ENCODE results near the gene RMND5A.
"Not testable (repeated sequence)": the region's sequence is repeated elsewhere in the genome, so short reads cannot be mapped to it uniquely, and the experiment has no call there.

RMND5A gene, protein sequence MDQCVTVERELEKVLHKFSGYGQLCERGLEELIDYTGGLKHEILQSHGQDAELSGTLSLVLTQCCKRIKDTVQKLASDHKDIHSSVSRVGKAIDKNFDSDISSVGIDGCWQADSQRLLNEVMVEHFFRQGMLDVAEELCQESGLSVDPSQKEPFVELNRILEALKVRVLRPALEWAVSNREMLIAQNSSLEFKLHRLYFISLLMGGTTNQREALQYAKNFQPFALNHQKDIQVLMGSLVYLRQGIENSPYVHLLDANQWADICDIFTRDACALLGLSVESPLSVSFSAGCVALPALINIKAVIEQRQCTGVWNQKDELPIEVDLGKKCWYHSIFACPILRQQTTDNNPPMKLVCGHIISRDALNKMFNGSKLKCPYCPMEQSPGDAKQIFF

DNA sequence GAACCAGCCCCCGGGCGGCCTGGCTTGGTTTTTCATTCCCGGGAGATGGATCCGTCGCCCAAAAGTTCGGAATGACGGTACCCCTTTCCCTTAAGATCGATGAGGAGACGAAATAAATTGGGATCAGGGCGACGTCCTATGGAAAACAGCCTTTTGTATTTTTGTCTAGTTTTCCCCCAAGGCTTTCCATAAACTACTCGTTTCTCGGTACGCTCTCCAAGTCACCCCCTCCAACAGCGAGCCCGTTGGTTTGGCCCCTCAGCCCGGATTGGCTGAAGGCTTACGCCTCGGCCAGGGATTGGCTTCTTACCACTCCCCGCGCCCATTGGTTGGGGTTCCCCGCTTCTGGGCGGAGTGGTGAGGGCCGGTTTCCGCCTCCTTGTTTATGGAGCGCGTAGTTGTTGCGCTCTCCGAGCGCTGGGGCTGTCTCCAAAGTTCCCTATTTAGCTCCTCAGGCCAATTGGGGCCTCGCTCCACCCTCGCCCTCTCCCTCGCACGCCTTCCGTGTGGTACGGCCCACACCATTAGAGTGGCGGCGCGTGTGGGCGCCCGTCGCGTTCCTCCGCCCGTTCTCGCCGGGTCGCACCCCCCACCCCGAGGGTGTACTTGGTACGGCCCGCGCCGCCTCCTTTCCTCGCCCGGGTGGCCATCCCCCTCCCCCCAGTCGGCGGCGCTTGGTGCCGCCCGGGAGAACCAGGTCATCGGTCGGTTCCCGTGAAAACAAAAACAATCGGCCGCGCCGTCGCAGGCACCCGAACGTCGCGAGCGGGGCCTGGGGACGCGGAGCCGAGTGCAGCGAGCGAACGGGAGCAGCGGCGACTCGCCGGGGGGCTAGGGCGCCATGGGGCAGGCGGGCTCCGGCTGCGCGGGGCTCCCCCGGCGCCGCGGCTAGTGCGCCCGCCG lies at the start of gene RMND5A:
RMND5A (plus strand) TSS at position 655 of the 903 bp plus-strand sequence. CDS start 377 bp downstream, outside the sequence.
- DNase-seq, result peak; percentile 93

DNA sequence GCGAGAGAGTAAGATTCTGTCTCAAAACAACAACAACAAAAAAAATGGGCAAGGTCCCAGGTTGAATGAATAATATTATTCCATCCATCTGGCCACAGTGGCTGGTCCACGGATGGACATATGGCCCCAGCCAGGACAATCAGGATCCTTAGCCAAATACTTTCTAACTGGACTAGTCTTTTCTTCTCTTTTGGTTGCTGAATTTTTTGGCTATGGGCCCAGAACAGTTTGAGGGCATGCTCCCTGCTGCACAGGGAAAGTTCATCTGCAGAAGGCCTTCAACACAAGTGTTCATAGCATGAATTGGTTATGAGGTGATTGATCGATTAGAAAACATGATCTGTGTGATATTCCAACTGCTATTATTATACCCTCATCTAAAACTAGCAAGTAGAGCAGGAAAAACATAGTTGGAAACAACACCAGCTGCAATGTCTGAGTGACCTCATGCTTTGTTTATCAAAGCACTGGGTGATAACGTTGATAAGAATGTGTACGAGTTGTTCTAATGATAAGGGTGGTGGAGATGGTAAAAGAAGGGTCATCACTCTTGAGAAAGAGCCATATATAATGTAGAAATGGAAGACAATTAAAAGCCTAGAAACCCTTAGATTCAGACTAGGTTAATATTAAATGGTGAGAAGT lies 48.6 kb upstream of the RMND5A start:
- no peak for DNase-seq

DNA sequence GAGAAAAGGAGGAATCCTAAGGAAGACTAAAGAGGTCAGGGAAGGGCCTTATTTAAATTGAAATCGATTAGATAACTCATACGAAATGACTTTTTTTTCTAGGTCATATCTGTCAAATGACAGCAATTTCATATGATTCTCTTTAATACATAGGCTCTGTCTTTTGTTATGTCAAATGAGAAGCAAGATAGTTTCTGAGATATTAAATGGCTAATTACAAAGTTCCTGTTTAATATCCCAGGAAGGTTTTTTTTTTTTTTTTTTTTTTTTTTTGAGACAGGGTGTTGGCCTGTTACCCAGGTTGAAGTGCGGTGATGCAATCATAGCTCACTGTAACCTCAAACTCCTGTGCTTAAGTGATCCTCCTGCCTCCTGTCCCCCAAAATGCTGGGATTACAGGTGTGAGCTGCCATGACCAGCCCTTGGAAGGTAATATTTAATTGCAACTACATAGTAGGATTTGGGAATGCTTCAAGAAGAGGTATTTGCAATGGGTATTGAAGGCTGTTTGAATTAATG lies 48.0 kb upstream of the RMND5A start:
- no peak for DNase-seq

DNA sequence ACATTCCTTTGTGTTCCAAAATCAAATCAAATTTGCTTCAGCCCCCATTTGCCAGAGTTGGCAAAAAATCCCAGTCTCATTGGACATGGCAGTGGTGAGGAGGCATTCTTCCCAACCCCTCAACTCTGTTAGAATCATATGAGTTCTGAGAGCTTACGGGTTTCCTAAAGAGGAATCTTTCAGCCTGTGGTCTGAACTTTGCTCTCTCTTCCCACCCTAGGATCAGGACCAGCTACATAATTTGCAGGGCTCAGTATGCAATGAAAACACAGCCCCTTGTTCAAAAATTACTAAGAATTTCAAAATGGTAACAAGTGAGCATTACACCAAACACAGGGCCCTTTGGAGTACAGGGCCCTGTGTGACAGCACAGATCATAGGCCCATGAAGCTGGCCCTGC lies 47.1 kb upstream of the RMND5A start:
- DNase-seq, result no peak

DNA sequence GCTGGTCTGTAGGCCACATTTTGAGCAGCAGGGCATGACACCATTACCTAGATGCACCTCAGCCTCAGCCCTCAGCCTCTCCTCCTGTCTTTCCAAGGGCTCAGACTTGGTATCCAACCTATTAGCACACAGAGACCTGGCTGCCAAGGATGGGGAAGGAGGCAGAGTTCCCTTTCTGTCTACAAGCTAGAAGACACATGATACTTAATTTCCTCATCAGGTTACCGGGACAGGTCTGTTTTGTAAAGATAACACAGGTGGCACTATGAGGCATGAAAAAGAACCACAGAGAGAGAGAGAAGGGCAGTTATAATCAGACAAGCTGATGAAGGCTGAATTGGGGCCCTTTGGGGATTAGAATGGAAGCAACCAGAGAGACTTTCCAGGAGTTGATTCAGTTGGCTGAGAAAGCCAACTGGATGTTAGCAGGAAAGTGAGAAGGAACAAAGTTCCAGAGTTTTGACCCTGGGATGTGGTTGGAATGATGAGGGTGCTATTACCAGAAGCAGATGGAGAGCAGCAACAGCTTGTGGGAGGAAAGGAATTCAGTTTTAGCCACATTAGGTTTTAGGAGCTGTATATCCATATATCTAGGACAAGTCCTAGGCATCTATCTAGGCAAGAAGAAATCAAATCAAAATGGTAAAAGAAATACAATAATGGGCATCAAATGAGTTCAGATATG lies 46.0 kb upstream of the RMND5A start:
- no peak for DNase-seq

DNA sequence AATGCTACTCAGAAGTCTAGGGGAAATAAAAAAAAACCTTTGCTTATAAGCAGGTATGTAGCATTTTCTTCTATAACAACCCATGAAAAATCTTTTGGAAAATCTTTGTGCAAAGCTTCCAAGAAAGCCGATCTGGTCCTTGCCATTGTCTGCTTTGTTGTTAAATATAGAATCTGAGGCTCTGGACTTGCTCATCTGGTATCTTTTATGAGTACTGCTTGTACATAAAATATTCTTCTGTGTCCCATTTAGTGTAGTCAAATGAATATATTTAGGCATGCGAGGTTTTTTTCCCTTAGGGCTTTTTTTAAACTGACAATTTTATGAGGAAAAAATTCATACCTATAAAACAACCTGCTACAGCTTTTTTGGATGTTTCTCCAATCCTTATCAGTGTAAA lies 45.0 kb upstream of the RMND5A start:
- DNase-seq, result no peak

DNA sequence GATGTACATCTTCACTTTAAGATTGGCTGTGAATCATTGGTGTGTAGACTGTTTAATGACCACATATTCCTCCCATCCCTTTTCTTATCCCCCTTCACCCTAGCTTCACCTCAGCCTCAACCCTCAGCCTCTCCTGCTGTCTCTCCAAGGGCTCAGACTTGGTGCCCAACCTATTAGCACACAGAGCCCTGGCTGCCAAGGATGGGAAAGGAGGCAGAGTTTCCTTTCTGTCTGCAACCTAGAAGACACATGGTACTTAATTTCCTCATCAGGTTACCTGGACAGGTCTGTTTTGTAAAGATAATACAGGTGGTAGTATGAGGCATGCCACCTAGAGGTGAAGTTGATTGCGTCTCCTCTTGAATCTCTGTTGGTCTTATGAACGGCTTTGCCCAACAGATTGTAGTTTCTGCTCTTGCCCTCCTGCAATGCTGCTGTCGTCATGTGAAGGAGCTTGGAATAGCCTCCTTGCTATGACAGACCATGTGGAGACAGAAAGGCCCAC lies 44.5 kb upstream of the RMND5A start:
- no peak for DNase-seq

DNA sequence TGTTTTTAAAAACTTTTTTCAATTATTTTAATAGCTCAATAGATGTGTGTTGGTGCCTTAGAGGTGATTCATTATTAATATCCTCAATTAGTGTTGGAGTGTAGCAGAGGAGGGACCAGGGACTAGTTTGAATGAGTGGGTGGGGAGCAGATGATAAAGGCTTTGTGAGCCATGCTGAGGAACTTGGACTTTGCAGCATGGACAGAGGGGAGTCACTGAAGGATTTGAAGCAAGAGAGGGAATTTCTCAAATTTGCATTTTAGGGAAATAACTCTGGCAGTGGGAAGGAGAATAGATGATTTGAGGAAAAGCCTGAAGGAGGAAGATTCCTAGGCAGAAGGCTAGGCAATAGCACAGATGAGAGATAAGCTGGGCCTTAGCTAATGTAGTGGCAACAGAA lies 42.3 kb upstream of the RMND5A start:
- DNase-seq, result no peak

DNA sequence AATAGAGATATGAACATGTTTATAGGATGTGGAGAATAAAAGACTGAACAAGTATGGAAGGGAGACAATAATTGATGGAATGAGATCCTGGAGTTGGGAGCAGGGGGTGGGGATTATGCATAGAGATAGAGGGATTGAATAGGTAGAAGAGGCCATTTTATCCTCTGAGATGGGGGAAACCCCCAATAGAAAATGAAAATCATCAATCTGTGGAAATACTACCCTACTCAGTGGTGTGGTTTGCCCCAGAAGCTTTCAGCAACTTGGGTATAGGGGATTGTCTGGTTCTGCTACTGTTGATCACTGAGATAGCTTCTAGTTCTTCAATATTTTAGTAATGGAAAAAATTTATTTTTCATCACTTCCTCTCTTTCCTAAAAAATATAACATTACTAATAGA lies 41.1 kb upstream of the RMND5A start:
- no peak for DNase-seq

DNA sequence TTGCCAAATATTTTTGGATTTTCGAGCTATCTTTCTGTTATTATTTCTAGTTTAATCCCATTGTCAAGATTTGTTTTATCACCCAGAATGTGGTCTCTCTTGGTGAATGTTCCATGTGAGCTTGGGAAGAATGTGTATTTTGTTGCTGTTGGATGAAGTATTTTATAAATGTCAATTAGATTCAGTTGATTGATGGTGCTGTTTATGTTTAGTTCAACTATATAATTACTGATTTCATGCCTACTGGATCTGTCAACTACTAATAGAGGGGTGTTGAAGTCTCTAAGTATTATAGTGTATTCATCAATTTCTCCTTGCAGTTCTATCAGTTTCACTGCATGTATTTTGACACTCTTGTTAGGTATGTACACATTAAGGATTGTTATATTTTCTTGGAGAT lies 34.7 kb upstream of the RMND5A start:
- no peak for DNase-seq

DNA sequence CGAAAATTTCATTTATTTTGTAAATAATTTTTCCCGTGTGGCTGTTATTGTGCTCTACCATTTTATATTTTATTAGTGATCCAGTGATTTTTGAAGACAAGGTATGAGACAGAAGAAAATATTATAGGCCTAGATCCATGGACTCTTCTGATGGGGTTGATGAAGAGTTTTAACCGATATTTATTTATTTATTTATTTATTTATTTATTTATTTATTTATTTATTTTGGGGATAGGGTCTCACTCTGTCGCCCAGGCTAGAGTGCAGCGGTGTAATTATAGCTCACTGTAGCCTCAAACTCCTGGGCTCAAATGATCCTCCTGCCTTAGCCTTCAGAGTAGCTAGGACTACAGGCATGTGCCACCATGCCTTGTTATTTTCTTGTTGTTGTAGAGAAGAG lies 33.6 kb upstream of the RMND5A start:
- no peak for DNase-seq

DNA sequence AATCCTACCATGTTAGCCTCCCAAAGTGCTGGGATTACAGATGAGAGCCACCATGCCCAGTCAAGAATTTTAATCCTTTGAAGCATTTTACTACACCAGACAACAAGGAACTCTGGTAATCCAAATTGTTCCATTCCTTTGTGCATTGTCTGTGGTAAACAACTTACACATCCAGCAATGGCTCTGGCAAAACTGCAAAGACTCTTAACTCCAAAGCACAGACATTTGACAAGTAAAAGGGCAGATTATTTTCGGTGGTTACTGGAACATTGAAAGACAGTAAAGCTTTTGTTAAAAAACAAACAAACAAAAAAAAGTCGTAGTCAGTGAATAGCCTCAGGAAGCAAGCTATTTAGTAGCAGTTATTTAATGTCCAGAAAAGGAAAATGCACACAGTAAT lies 33.2 kb upstream of the RMND5A start:
- DNase-seq, result no peak

DNA sequence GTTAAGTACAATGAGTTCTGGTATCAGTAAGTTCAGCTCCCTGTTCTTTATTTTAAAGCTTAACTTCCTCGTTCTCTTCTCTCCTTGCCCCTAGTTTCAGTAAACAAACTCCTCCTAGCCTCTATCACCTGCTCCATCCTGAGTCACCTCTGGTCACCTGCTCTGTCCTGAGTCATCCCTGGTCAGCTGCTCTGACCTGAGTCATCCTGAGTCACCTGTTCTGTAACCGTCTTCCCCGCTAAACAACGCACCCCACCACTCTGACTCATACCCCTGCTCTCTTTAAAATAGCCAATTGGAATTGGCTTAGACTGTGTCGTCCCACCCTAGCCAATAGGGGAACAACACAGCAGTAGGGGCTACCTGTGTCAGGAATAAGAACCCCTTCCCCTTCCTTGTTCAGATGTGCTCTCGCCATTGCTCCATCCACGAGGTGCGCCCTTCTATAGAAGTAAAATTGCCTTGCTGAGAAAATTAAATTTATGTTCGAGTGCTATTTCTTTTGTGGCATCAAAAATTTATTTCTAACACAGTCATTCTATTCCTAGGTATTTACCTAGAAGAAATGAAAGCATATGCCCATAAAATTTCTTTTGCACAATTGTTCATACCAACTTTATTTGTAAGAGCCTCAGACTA lies 24.9 kb upstream of the RMND5A start:
- no peak for DNase-seq

DNA sequence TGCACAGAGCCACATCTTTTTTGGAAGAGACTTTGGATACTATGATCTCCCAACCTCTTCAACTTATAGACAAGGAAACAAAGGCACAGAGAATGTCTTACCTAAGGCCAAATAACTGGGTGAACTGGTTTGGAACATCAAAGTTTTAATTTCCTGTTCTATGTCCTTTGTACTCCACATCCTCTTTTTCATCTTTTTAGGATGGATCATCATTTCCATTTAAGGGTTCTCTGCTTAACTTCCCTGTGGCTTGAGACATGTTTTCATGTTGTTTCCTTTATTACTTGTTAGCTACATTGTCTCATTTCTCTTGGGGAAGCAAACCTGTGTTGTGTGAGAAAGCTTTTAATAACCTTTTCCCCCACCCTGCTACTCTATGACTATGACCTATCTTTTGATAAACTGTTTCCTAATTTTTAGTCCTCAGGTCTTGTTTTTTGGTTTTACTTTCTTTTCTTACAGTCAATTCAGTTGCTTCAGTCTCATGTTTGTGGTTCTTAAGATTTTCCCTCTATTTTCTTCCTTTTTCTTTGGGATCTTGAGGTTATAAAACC lies 22.5 kb upstream of the RMND5A start:
- no peak for DNase-seq

DNA sequence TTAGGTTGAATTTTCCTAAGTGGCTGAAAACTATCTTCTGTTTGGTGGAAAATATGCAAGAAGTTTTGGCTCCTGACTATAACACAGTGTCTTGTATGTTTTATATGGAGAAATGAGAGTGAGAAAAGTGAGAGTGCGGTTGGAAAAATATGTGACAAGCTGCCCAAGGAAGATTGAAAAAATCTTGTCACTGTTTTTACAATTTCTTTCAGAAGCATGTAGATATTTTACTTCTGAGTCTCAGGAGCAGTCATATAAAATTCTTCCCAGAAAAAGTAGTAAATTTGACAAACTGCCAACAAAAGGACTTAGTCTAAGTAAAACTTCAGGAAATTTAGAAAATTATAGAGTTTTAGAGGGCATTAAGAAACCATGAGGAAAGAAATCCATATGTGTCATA lies 19.4 kb upstream of the RMND5A start:
- no peak for DNase-seq

DNA sequence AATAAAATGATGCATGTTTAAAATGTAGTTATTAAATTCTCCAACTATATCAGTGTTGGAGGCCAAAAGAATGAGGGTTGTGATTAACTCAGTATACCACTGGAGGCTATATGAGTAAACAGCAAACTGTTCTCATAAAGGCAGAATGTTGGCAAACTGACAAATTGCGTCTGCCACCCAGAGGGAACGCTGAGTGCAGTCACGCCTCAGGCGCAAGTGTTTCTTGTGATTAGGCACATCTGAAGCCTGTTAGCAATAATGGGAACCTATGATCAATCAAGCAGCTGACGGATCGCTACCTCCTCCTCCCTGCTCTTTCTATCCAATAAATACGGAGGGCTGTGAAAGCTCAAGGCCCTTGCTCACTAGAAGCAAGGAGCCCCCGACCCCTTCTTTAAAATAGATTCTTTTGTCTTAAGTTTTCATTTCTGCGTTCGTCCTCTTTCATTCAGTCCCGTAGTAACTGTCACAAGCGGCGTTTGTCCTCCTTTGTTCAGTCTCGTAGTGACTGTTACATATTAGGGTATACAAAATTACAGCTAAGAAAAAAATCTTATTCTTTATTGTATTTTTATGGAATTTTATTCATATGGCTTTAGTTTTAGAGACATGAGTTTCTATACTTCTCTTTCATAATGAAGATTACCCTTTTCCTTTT lies 16.3 kb upstream of the RMND5A start:
- peak; percentile 68 for DNase-seq

DNA sequence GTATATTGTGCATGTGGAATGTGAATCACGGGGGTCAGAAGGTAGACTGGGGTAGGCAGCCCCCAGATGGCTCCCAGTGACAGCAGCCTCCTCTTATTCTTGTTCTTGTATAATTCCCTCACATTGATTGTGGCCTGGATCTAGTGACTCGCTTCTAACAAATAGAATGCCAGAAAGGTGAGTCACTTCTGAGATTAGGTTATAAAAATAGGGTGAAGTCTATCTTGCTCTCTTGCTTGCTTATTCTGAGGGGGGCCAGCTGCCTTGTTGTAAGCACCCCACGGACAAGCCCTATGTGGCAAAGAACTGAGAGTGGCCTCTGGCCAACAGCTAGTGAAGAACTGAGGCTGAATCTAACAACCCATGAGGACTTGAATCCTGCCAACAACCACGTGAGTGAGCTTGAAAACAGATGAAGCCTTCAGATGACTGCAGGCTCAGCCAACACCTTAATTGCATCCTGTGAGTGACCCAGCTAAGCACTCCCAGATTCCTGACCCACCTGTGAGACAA lies 15.6 kb upstream of the RMND5A start:
- DNase-seq, result no peak

DNA sequence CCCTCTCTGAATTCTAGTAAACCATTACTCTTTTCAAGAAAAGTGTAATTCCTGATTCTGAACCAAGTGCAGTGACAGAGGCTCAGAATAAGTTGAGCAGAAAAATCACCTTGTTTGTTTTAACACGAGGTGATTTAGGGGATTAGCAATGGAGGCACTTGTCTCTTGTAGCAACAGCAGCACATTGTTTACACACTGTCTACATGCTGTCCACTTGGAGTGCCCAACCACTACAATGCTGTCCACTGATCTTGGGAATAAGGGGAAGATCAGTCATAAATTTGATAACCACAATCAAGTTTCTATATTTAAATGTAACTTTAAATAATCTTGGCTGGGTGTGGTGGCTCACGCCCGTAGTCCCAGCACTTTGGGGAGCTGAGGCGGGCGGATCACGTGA lies 13.9 kb upstream of the RMND5A start:
- DNase-seq, result no peak

DNA sequence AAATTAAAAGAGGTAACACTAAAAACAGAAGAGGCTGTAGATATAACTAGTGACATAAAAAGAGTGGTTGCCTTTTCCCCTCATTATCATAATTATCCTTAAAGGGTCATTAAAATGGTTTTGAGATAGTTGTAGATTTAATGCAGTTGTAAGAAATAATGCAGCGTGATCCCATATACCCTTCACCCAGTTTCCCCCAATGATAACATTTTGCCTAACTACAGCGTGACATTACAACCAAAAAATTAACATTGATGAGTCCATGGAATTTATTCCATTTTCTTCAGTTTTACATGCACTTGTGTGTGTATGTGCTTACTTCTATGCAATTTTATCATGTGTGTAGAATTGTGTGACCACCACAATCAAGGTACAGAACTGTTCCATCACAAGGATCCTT lies 13.2 kb upstream of the RMND5A start:
- no peak for DNase-seq

DNA sequence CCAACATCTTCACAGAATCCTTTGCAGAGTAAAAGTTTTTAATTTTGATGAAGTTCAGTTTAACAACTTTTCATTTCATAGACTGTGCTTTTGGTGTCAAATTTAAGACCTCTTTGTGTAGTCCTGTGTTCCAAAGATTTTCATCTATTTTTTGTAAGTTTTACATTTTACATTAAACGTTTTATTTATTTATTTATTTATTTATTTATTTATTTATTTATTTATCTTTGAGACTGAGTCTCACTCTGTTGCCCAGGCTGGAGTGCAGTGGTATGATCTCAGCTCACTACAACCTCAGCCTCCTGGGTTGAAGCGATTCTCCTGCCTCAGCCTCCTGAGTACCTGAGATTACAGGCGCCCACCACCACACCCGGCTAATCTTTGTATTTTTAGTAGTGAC lies 12.0 kb upstream of the RMND5A start:
- not testable (repeated sequence) for DNase-seq

Measured in eye (tissue), 1 donor.